ENCODE measurements around the gene EIF1AX. TPM values are rescaled to one million over a fixed set of nuclear protein-coding genes. Genes with fewer than 3 reads are reported as not detected.

Gene EIF1AX
- total RNA-seq, 1 donor from 2014 or later = 88.5 TPM

DNA sequence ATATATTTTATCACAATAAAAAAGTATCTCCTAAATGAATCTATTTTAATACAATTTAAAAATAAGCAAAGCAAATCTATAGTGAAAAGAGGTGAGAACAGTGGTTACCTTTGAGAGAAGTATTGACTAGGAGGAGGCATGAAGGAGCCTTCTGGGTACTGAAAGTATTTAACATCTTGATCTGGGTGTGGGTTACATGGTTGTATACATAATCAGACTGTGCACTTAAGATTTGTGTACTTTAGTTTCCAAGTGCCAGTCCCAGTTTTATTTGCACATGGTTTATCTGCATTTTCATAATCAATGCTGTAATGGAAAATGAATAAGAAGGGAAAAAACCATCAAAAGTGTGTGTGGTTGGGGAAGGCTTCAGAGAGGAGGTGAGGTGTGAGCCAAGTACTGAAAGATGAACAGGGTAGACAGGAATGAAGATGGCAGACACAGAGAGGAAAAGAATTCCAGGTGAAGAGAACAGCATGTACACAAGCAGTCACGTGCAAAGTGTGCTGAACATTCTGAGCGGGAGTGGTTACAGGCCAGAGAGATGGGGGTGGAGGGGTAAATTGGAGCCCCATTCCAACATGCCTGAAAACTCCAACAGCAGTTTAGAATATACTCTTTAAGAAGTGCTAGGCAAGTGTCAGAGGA lies 39.6 kb downstream of the EIF1AX start:
- no peaks in the 10 kb centered on the region for H3K27me3 ChIP-seq (ENCODE audit: insufficient read depth, low read length)
- Mint-ChIP-seq H3K4me1 (ENCODE audit: low read depth, unreplicated experiment) (peaks cover 2% of the 10 kb centered on the region), H3K9me3 (ENCODE audit: unreplicated experiment) (no peaks in the 10 kb centered on the region), H3K27me3 (ENCODE audit: low read depth, unreplicated experiment) (peaks cover 2% of the 10 kb centered on the region), H3K27ac (ENCODE audit: unreplicated experiment) (no peak overlapping the region), H3K4me3 (ENCODE audit: unreplicated experiment) (no peak overlapping the region), H3K36me3 (ENCODE audit: low read depth, unreplicated experiment) (no peaks in the 10 kb centered on the region)
- no peak overlapping the region for H3K27ac ChIP-seq (ENCODE audit: low read depth, low read length)
- no peaks in the 10 kb centered on the region for H3K4me1 ChIP-seq (ENCODE audit: insufficient read depth, low read length)
- no peak overlapping the region for H3K4me2 ChIP-seq (ENCODE audit: low read length)
- TF ChIP-seq, protein P1, sequence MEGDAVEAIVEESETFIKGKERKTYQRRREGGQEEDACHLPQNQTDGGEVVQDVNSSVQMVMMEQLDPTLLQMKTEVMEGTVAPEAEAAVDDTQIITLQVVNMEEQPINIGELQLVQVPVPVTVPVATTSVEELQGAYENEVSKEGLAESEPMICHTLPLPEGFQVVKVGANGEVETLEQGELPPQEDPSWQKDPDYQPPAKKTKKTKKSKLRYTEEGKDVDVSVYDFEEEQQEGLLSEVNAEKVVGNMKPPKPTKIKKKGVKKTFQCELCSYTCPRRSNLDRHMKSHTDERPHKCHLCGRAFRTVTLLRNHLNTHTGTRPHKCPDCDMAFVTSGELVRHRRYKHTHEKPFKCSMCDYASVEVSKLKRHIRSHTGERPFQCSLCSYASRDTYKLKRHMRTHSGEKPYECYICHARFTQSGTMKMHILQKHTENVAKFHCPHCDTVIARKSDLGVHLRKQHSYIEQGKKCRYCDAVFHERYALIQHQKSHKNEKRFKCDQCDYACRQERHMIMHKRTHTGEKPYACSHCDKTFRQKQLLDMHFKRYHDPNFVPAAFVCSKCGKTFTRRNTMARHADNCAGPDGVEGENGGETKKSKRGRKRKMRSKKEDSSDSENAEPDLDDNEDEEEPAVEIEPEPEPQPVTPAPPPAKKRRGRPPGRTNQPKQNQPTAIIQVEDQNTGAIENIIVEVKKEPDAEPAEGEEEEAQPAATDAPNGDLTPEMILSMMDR (IDR thresholded peaks at IDR 0.05; ENCODE audit: insufficient read depth, low read depth, low read length) = no peak
- no peak for TF ChIP-seq EZH2 (IDR thresholded peaks at IDR 0.05; ENCODE audit: insufficient read depth, low read length)
- no peaks in the 10 kb centered on the region for H4K20me1 ChIP-seq (ENCODE audit: insufficient read depth, low read length)
- no peak for FAIRE-seq
- H3K9ac ChIP-seq (ENCODE audit: low read length) = no peak overlapping the region
- no peaks in the 10 kb centered on the region for H3K36me3 ChIP-seq (ENCODE audit: insufficient read depth, low read length)
- no peak overlapping the region for H2AFZ ChIP-seq (ENCODE audit: low read depth, low read length)
- DNase-seq (ENCODE audit: low read depth) = no peak
- no peaks in the 10 kb centered on the region for H3K79me2 ChIP-seq (ENCODE audit: insufficient read depth, low read length)
- H3K9me3 ChIP-seq (ENCODE audit: insufficient read depth, low read depth, low read length) = no peaks in the 10 kb centered on the region
- H3K4me3 ChIP-seq (ENCODE audit: insufficient read depth, low read depth, low read length) = no peak overlapping the region

DNA sequence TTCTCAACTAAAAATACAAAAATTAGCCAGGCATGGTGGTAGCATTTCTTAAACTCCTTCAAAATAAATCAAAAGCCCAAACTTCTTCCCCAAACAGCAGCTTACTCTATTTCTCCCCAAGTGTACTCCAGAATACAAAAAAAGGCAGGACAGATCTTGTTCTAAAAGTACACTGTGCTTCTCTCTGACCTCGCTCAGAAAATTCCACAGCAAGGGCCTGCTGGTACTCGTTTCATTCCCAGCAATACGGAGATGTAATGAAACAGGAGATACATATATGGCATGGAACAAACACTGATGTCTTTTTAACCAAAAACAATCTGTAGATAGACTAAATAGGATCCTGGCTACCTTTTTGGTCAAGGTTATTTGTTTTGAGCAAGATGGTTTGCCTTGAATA lies 50.1 kb downstream of the EIF1AX start:
- TF ChIP-seq, protein P1 (IDR thresholded peaks at IDR 0.05; ENCODE audit: insufficient read depth, low read depth, low read length) = no peak
- no peak for TF ChIP-seq EZH2 (IDR thresholded peaks at IDR 0.05; ENCODE audit: insufficient read depth, low read length)
- H3K9ac ChIP-seq (ENCODE audit: low read length) = no peak overlapping the region
- Mint-ChIP-seq H3K36me3 (ENCODE audit: low read depth, unreplicated experiment) (no peaks in the 10 kb centered on the region), H3K9me3 (ENCODE audit: unreplicated experiment) (no peaks in the 10 kb centered on the region), H3K4me3 (ENCODE audit: unreplicated experiment) (no peak overlapping the region), H3K27ac (ENCODE audit: unreplicated experiment) (no peak overlapping the region), H3K27me3 (ENCODE audit: low read depth, unreplicated experiment) (no peaks in the 10 kb centered on the region), H3K4me1 (ENCODE audit: low read depth, unreplicated experiment) (no peaks in the 10 kb centered on the region)
- DNase-seq (ENCODE audit: low read depth) (no peak), FAIRE-seq (no peak)
- no peaks in the 10 kb centered on the region for H4K20me1 ChIP-seq (ENCODE audit: insufficient read depth, low read length)
- no peaks in the 10 kb centered on the region for H3K79me2 ChIP-seq (ENCODE audit: insufficient read depth, low read length)
- no peaks in the 10 kb centered on the region for H3K36me3 ChIP-seq (ENCODE audit: insufficient read depth, low read length)
- H2AFZ ChIP-seq (ENCODE audit: low read depth, low read length) = no peak overlapping the region
- no peak overlapping the region for H3K4me2 ChIP-seq (ENCODE audit: low read length)
- no peak overlapping the region for H3K27ac ChIP-seq (ENCODE audit: low read depth, low read length)
- H3K9me3 ChIP-seq (ENCODE audit: insufficient read depth, low read depth, low read length) = no peaks in the 10 kb centered on the region
- H3K27me3 ChIP-seq (ENCODE audit: insufficient read depth, low read length) = no peaks in the 10 kb centered on the region
- H3K4me1 ChIP-seq (ENCODE audit: insufficient read depth, low read length) = no peaks in the 10 kb centered on the region
- no peak overlapping the region for H3K4me3 ChIP-seq (ENCODE audit: insufficient read depth, low read depth, low read length)

DNA sequence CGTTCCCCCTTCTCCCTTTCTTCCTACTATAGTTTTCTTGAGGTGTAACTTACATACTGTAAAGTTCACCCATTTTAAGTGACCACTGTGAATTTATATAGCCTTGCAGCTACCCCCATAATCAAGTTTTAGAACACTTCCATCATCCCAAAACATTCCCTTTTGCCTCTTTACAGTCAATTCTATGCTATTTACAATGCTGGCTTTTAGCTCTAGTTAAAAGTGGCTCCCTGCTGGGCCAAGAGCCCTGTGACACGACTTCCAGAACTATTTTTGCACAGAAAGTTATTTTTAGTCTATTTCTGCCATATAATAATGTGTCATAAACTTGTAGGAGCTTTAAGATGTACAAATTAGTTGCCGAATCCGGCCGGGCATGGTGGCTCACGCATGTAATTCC lies 51.8 kb downstream of the EIF1AX start:
- no peaks in the 10 kb centered on the region for H3K9me3 ChIP-seq (ENCODE audit: insufficient read depth, low read depth, low read length)
- H2AFZ ChIP-seq (ENCODE audit: low read depth, low read length) = no peak overlapping the region
- no peak overlapping the region for H3K9ac ChIP-seq (ENCODE audit: low read length)
- H3K4me2 ChIP-seq (ENCODE audit: low read length) = no peak overlapping the region
- H3K4me1 ChIP-seq (ENCODE audit: insufficient read depth, low read length) = no peaks in the 10 kb centered on the region
- no peaks in the 10 kb centered on the region for H3K79me2 ChIP-seq (ENCODE audit: insufficient read depth, low read length)
- no peaks in the 10 kb centered on the region for H3K36me3 Mint-ChIP-seq (ENCODE audit: low read depth, unreplicated experiment)
- H3K4me1 Mint-ChIP-seq (ENCODE audit: low read depth, unreplicated experiment) = no peaks in the 10 kb centered on the region
- no peaks in the 10 kb centered on the region for H3K27me3 Mint-ChIP-seq (ENCODE audit: low read depth, unreplicated experiment)
- no peak overlapping the region for H3K4me3 Mint-ChIP-seq (ENCODE audit: unreplicated experiment)
- no peak overlapping the region for H3K27ac Mint-ChIP-seq (ENCODE audit: unreplicated experiment)
- H3K4me3 ChIP-seq (ENCODE audit: insufficient read depth, low read depth, low read length) = no peak overlapping the region
- no peaks in the 10 kb centered on the region for H4K20me1 ChIP-seq (ENCODE audit: insufficient read depth, low read length)
- FAIRE-seq (no peak), DNase-seq (ENCODE audit: low read depth) (no peak)
- TF ChIP-seq, protein P1 (IDR thresholded peaks at IDR 0.05; ENCODE audit: insufficient read depth, low read depth, low read length) = no peak
- no peak for TF ChIP-seq EZH2 (IDR thresholded peaks at IDR 0.05; ENCODE audit: insufficient read depth, low read length)
- no peaks in the 10 kb centered on the region for H3K9me3 Mint-ChIP-seq (ENCODE audit: unreplicated experiment)
- H3K27me3 ChIP-seq (ENCODE audit: insufficient read depth, low read length) = no peaks in the 10 kb centered on the region
- H3K27ac ChIP-seq (ENCODE audit: low read depth, low read length) = no peak overlapping the region
- no peaks in the 10 kb centered on the region for H3K36me3 ChIP-seq (ENCODE audit: insufficient read depth, low read length)
